Measurements from ENCODE around the gene ARAF. TPM values are rescaled to one million over a fixed set of nuclear protein-coding genes. Genes with fewer than 3 reads are reported as not detected.
A peak's percentile ranks its signal among the peaks of the same experiment; 100 is the strongest.

ARAF gene
- total and polyA plus RNA-seq, 2 of the 13 experiments (the other 11 are each of a cell fraction or from before 2014, with no cell fraction given), result 18.0 to 33.1 TPM

- Histone ChIP-seq H3K9ac (ENCODE audit: insufficient read depth, low read depth, low read length) (peak overlapping the region; percentile 53), H3K36me3 (replicated peaks in 1 of 2; ENCODE audit: control insufficient read depth in 1 of 2, insufficient read depth in 2 of 2, low read length in 2 of 2) (peaks cover 0 to 19% of the 10 kb centered on the region in 2 experiments; a peak in 2 of 5 replicates), H4K20me1 (ENCODE audit: insufficient read depth, low read length) (peaks cover 4% of the 10 kb centered on the region; the same call in 1 of the 2 replicates), H2AFZ (ENCODE audit: low read length) (peak overlapping the region; percentile 27), H3K27me3 (ENCODE audit: control insufficient read depth in 1 of 2, insufficient read depth in 2 of 2, low read length in 2 of 2) (no peaks in the 10 kb centered on the region), H3K4me1 (ENCODE audit: insufficient read depth, low read length) (peaks cover 8% of the 10 kb centered on the region; the same call in 1 of the 2 replicates), H3K9me3 (ENCODE audit: low read length) (no peaks in the 10 kb centered on the region), H3K79me2 (ENCODE audit: insufficient read depth, low read length) (peaks cover 6% of the 10 kb centered on the region), H3K4me3 (replicated peaks in 1 of 3; ENCODE audit: insufficient read depth in 1 of 3, low read depth in 2 of 3, low read length in 3 of 3) (peak overlapping the region; percentile 53 to 77 (median 60); a peak in 5 of 6 replicates), H3K4me2 (ENCODE audit: low read depth, low read length) (peak overlapping the region; percentile 78), H3K27ac (ENCODE audit: extremely low read length, insufficient read depth, low read length) (peak overlapping the region; percentile 86)
- WGBS (ENCODE audit: low lambda C conversion rate), result 25% methylated on average over 12 of the region's 15 CpGs
- FAIRE-seq (no peak), ATAC-seq (no peak), DNase-seq (ENCODE audit: low spot score) (no peak)
- ChIA-PET POLR2A (no interaction called here), CTCF (ENCODE audit: low intra/inter-chr PET ratio, low total read pairs) (no interaction called here)
- intact Hi-C loops (cut with micrococcal nuclease; ENCODE audit: unreplicated experiment), result no loop called here
- in situ Hi-C loops (cut with HindIII; ENCODE audit: extremely low pct_ligation_motif_present, low pct_unique_long_range_greater_than_20kb), result loop anchor here (5.0 kb wide), 1 partner anchor 82 kb away; no protein-coding TSS in a partner anchor
- TSS peak; percentile 76 for BruUV-seq (replicated peaks)
- no peak for TF ChIP-seq ZNF792 (CRISPR knock-in tag; IDR thresholded peaks at IDR 0.05)
- no peak for TF ChIP-seq FOXA3 (CRISPR knock-in tag; IDR thresholded peaks at IDR 0.05)
- TF ChIP-seq HINFP (CRISPR knock-in tag; IDR thresholded peaks at IDR 0.05; ENCODE audit: low read depth), result no peak
- no peak for TF ChIP-seq SCMH1 (CRISPR knock-in tag; IDR thresholded peaks at IDR 0.05; ENCODE audit: borderline replicate concordance)
- TF ChIP-seq CHD4 (IDR thresholded peaks at IDR 0.05; ENCODE audit: borderline replicate concordance, low read length), result peak; percentile 92
- TF ChIP-seq KDM1A (CRISPR knock-in tag; IDR thresholded peaks at IDR 0.05), result peak; percentile 78
- peak; percentile 25 for TF ChIP-seq MED8 (CRISPR knock-in tag; IDR thresholded peaks at IDR 0.05; ENCODE audit: insufficient replicate concordance)
- TF ChIP-seq U2AF1 (optimal IDR thresholded peaks at IDR 0.05; ENCODE audit: low read depth, low read length), result no peak
- no peak for TF ChIP-seq ZFP1 (CRISPR knock-in tag; IDR thresholded peaks at IDR 0.05)
- TF ChIP-seq STAT5B (CRISPR knock-in tag; IDR thresholded peaks at IDR 0.05), result no peak
- 0 out of 2 replicates have a peak, but pooled peaks have one; percentile 7 for TF ChIP-seq DMAP1 (CRISPR knock-in tag; IDR thresholded peaks at IDR 0.05)
- no peak for TF ChIP-seq EEA1 (CRISPR knock-in tag; IDR thresholded peaks at IDR 0.05; ENCODE audit: borderline replicate concordance)
- TF ChIP-seq ZSCAN9 (CRISPR knock-in tag; IDR thresholded peaks at IDR 0.05; ENCODE audit: borderline replicate concordance), result no peak
- no peak for TF ChIP-seq FLYWCH1 (CRISPR knock-in tag; IDR thresholded peaks at IDR 0.05)
- TF ChIP-seq ZNF629 (CRISPR knock-in tag; conservative IDR thresholded peaks at IDR 0.05), result peak; percentile 96
- no peak for TF ChIP-seq ZNF562 (CRISPR knock-in tag; IDR thresholded peaks at IDR 0.05; ENCODE audit: borderline replicate concordance)
- TF ChIP-seq ZNF800 (CRISPR knock-in tag; IDR thresholded peaks at IDR 0.05), result no peak
- TF ChIP-seq MXD4 (CRISPR knock-in tag; IDR thresholded peaks at IDR 0.05), result no peak
- no peak for TF ChIP-seq AGO1 (IDR thresholded peaks at IDR 0.05; ENCODE audit: low read depth, low read length, poor library complexity, severe bottlenecking)
- TF ChIP-seq HNF4G (IDR thresholded peaks at IDR 0.05; ENCODE audit: borderline replicate concordance, low read depth, low read length), result no peak
- no peak for TF ChIP-seq HNF4G (CRISPR knock-in tag; IDR thresholded peaks at IDR 0.05; ENCODE audit: borderline replicate concordance, low read depth)
- TF ChIP-seq ERF (CRISPR knock-in tag; IDR thresholded peaks at IDR 0.05), result no peak
- no peak for TF ChIP-seq ZNF180 (CRISPR knock-in tag; IDR thresholded peaks at IDR 0.05; ENCODE audit: borderline replicate concordance, low read depth)
- TF ChIP-seq ZNF878 (CRISPR knock-in tag; IDR thresholded peaks at IDR 0.05), result no peak
- peak; percentile 94 for TF ChIP-seq ZMYM3 (CRISPR knock-in tag; IDR thresholded peaks at IDR 0.05)
Observed at GRCh38 chrX:47560179-47560933, 649 bp upstream of the ARAF start.
